NCI-H2196 treated with DMSO at 0.1 percent for 48 hours (cell line): ENCODE data around the gene FKBP1A.
"Not testable (repeated sequence)": the region's sequence is repeated elsewhere in the genome, so short reads cannot be mapped to it uniquely, and the experiment has no call there.

Experiments
- DNase-seq: peaks from one replicate; lab custom pipeline; 2025; ENCODE audit not compliant: unreplicated experiment; lab: John Stamatoyannopoulos, UW

The FKBP1A gene

GRCh38 chr20:1368448-1369199, 24.2 kb downstream of the FKBP1A start:
- DNase-seq, result no peak

- no peak for DNase-seq
Observed at GRCh38 chr20:1367479-1367878, 25.4 kb downstream of the FKBP1A start.

GRCh38 chr20:1364106-1364505, 28.7 kb downstream of the FKBP1A start:
- DNase-seq, result no peak

GRCh38 chr20:1363522-1363921, 29.3 kb downstream of the FKBP1A start:
- no peak for DNase-seq

GRCh38 chr20:1362484-1362883, 30.4 kb downstream of the FKBP1A start:
- DNase-seq, result no peak

- DNase-seq, result no peak
Observed at GRCh38 chr20:1360094-1360846, 32.6 kb downstream of the FKBP1A start.

- DNase-seq, result no peak
Observed at GRCh38 chr20:1357921-1358671, 34.8 kb downstream of the FKBP1A start.

GRCh38 chr20:1353956-1354355, 38.9 kb downstream of the FKBP1A start:
- DNase-seq, result no peak

GRCh38 chr20:1346315-1346969, 46.4 kb downstream of the FKBP1A start:
- DNase-seq, result no peak

- DNase-seq, result no peak
Observed at GRCh38 chr20:1345756-1346093, 47.1 kb downstream of the FKBP1A start.

- DNase-seq, result no peak
Observed at GRCh38 chr20:1345030-1345755, 47.7 kb downstream of the FKBP1A start.

- DNase-seq, result not testable (repeated sequence)
Observed at GRCh38 chr20:1343446-1344124, 49.3 kb downstream of the FKBP1A start.

- DNase-seq, result no peak
Observed at GRCh38 chr20:1341561-1342265, 51.1 kb downstream of the FKBP1A start.

GRCh38 chr20:1338801-1339200, 54.1 kb downstream of the FKBP1A start:
- DNase-seq, result no peak

GRCh38 chr20:1338096-1338495, 54.8 kb downstream of the FKBP1A start:
- no peak for DNase-seq

GRCh38 chr20:1337441-1337840, 55.4 kb downstream of the FKBP1A start:
- no peak for DNase-seq

- no peak for DNase-seq
Observed at GRCh38 chr20:1336699-1337367, 56.0 kb downstream of the FKBP1A start.

GRCh38 chr20:1335961-1336698, 56.7 kb downstream of the FKBP1A start:
- DNase-seq, result no peak
